Astrocyte (in vitro differentiated cells and primary cell): ENCODE results near the gene UBE3C. TPM values are rescaled to one million over a fixed set of nuclear protein-coding genes. Genes with fewer than 3 reads are reported as not detected.
"Not testable (repeated sequence)": the region's sequence is repeated elsewhere in the genome, so short reads cannot be mapped to it uniquely, and the experiment has no call there.

ENCODE experiments used
- DNase-seq: peaks from one replicate; pipeline ENCODE4 v3.0.0-alpha.2; 2010; ENCODE audit warnings: low read depth
- FAIRE-seq: peaks from 2 replicates; lab custom pipeline; 2011; peaks lifted over from hg19 to GRCh38; lab: Jason Lieb, UNC
- H2AFZ ChIP-seq: 2 replicates; pipeline ENCODE4 v1.6.0; 2012; ENCODE audit warnings: low read depth, low read length, inconsistent platforms
- H3K27ac ChIP-seq: 2 replicates; pipeline ENCODE4 v1.5.1; 2011; ENCODE audit warnings: low read depth, low read length, inconsistent platforms
- H3K27me3 ChIP-seq: 2 replicates; pipeline ENCODE4 v1.6.0; 2011; ENCODE audit warnings: low read length, inconsistent platforms; ENCODE audit not compliant: insufficient read depth
- H3K36me3 ChIP-seq: 2 replicates; pipeline ENCODE4 v1.5.1; 2011; ENCODE audit warnings: low read length, inconsistent platforms; ENCODE audit not compliant: insufficient read depth
- H3K4me1 ChIP-seq: 2 replicates; pipeline ENCODE4 v1.5.1; 2011; ENCODE audit warnings: low read length, inconsistent platforms; ENCODE audit not compliant: insufficient read depth
- H3K4me2 ChIP-seq: 2 replicates; pipeline ENCODE4 v1.6.0; 2012; ENCODE audit warnings: low read length, inconsistent platforms
- H3K4me3 ChIP-seq: 2 replicates; pipeline ENCODE4 v1.5.1; 2011; ENCODE audit warnings: low read depth, mild to moderate bottlenecking, low read length, inconsistent platforms; ENCODE audit not compliant: insufficient read depth
- H3K79me2 ChIP-seq: 2 replicates; pipeline ENCODE4 v1.6.0; 2012; ENCODE audit warnings: mild to moderate bottlenecking, low read length, inconsistent platforms; ENCODE audit not compliant: insufficient read depth
- H3K9ac ChIP-seq: 2 replicates; pipeline ENCODE4 v1.6.0; 2012; ENCODE audit warnings: mild to moderate bottlenecking, low read length, inconsistent platforms
- H3K9me3 ChIP-seq: 2 replicates; pipeline ENCODE4 v1.5.1; 2012; ENCODE audit warnings: low read depth, mild to moderate bottlenecking, low read length, inconsistent platforms; ENCODE audit not compliant: insufficient read depth
- H4K20me1 ChIP-seq: 2 replicates; pipeline ENCODE4 v1.6.0; 2012; ENCODE audit warnings: low read length, inconsistent platforms; ENCODE audit not compliant: insufficient read depth
- H3K27ac Mint-ChIP-seq: one replicate; pipeline ENCODE4 v1.8.0; 2021; ENCODE audit warnings: mild to moderate bottlenecking, mixed read lengths; ENCODE audit not compliant: unreplicated experiment
- H3K27me3 Mint-ChIP-seq: one replicate; pipeline ENCODE4 v1.8.0; 2021; ENCODE audit warnings: low read depth, mixed read lengths; ENCODE audit not compliant: unreplicated experiment
- H3K36me3 Mint-ChIP-seq: one replicate; pipeline ENCODE4 v1.8.0; 2021; ENCODE audit warnings: low read depth, mixed read lengths; ENCODE audit not compliant: unreplicated experiment
- H3K4me1 Mint-ChIP-seq: one replicate; pipeline ENCODE4 v1.8.0; 2021; ENCODE audit warnings: low read depth, mixed read lengths; ENCODE audit not compliant: unreplicated experiment
- H3K4me3 Mint-ChIP-seq: one replicate; pipeline ENCODE4 v1.8.0; 2021; ENCODE audit warnings: mild to moderate bottlenecking, moderate library complexity, mixed read lengths; ENCODE audit not compliant: unreplicated experiment
- H3K9me3 Mint-ChIP-seq: one replicate; pipeline ENCODE4 v1.8.0; 2021; ENCODE audit warnings: mild to moderate bottlenecking, mixed read lengths; ENCODE audit not compliant: unreplicated experiment
- CTCF ChIP-seq: IDR thresholded peaks from 2 replicates; pipeline ENCODE4 v1.5.1; 2011; ENCODE audit warnings: low read depth, mild to moderate bottlenecking, inconsistent platforms, low read length, moderate library complexity; ENCODE audit not compliant: insufficient read depth
- EZH2 ChIP-seq: IDR thresholded peaks from 2 replicates; pipeline ENCODE4 v1.6.1; 2012; ENCODE audit warnings: mild to moderate bottlenecking, low read length, inconsistent platforms; ENCODE audit not compliant: insufficient read depth
- total RNA-seq: library from RNA; stranded (reverse); gene quantifications from 2 replicates; pipeline ENCODE4 v1.2.1, GENCODE V29; 2021

UBE3C gene
- total RNA-seq, 1 donor from 2014 or later: 76.9 TPM

GRCh38 chr7:157097569-157097968 lies 41.2 kb upstream of the UBE3C start:
- H3K9me3 ChIP-seq: no peaks in the 10 kb centered on the region
- peaks cover 2% of the 10 kb centered on the region for H3K36me3 Mint-ChIP-seq
- no peak overlapping the region for H2AFZ ChIP-seq
- no peak overlapping the region for H3K27ac Mint-ChIP-seq
- peaks cover 5% of the 10 kb centered on the region for H3K27me3 Mint-ChIP-seq
- H3K4me3 ChIP-seq: no peak overlapping the region
- peaks cover 17% of the 10 kb centered on the region for H3K9me3 Mint-ChIP-seq
- H3K27me3 ChIP-seq: no peaks in the 10 kb centered on the region
- TF ChIP-seq CTCF (no peak), EZH2 (no peak)
- FAIRE-seq: no peak
- no peaks in the 10 kb centered on the region for H3K4me1 Mint-ChIP-seq
- H3K4me2 ChIP-seq: no peak overlapping the region
- no peaks in the 10 kb centered on the region for H4K20me1 ChIP-seq
- no peak overlapping the region for H3K9ac ChIP-seq
- no peak overlapping the region for H3K4me3 Mint-ChIP-seq
- H3K36me3 ChIP-seq: no peaks in the 10 kb centered on the region
- no peaks in the 10 kb centered on the region for H3K79me2 ChIP-seq
- H3K4me1 ChIP-seq: no peaks in the 10 kb centered on the region
- H3K27ac ChIP-seq: no peak overlapping the region
- DNase-seq: no peak

GRCh38 chr7:157100005-157100404 lies 38.7 kb upstream of the UBE3C start:
- not testable (repeated sequence) for H3K9me3 ChIP-seq, H3K4me3 Mint-ChIP-seq, FAIRE-seq, H3K4me2 ChIP-seq, H3K4me3 ChIP-seq, H3K79me2 ChIP-seq, H3K27ac ChIP-seq, H3K9ac ChIP-seq, H3K27me3 ChIP-seq, DNase-seq, H3K27ac Mint-ChIP-seq, H3K36me3 Mint-ChIP-seq, H3K36me3 ChIP-seq, H4K20me1 ChIP-seq, H3K4me1 ChIP-seq, H2AFZ ChIP-seq, H3K4me1 Mint-ChIP-seq
- Mint-ChIP-seq H3K9me3 (peaks cover 16% of the 10 kb centered on the region), H3K27me3 (peaks cover 15% of the 10 kb centered on the region)

GRCh38 chr7:157103641-157104040 lies 35.1 kb upstream of the UBE3C start:
- H3K9ac ChIP-seq, H3K79me2 ChIP-seq, H3K4me1 Mint-ChIP-seq, H3K4me1 ChIP-seq, H3K4me2 ChIP-seq, H3K36me3 ChIP-seq, H2AFZ ChIP-seq, H4K20me1 ChIP-seq, H3K27ac ChIP-seq, H3K36me3 Mint-ChIP-seq, H3K9me3 ChIP-seq, H3K4me3 ChIP-seq, DNase-seq, H3K4me3 Mint-ChIP-seq, FAIRE-seq, H3K27ac Mint-ChIP-seq, H3K27me3 ChIP-seq: not testable (repeated sequence)
- Mint-ChIP-seq H3K9me3 (peaks cover 38% of the 10 kb centered on the region), H3K27me3 (peaks cover 15% of the 10 kb centered on the region)

- Histone ChIP-seq H3K79me2 (no peaks in the 10 kb centered on the region), H3K36me3 (no peaks in the 10 kb centered on the region), H3K4me1 (no peaks in the 10 kb centered on the region), H4K20me1 (no peaks in the 10 kb centered on the region), H3K9ac (no peak overlapping the region), H3K27ac (no peak overlapping the region), H2AFZ (no peak overlapping the region), H3K9me3 (no peaks in the 10 kb centered on the region), H3K4me3 (no peak overlapping the region), H3K27me3 (no peaks in the 10 kb centered on the region), H3K4me2 (no peak overlapping the region)
- H3K27me3 Mint-ChIP-seq: peaks cover 10% of the 10 kb centered on the region
- DNase-seq: no peak
- H3K4me1 Mint-ChIP-seq: no peaks in the 10 kb centered on the region
- no peak for FAIRE-seq
- TF ChIP-seq EZH2 (no peak), CTCF (no peak)
- H3K4me3 Mint-ChIP-seq: no peak overlapping the region
- H3K36me3 Mint-ChIP-seq: no peaks in the 10 kb centered on the region
- H3K27ac Mint-ChIP-seq: no peak overlapping the region
- H3K9me3 Mint-ChIP-seq: peaks cover 30% of the 10 kb centered on the region
These were observed 27.4 kb upstream of the UBE3C start for GRCh38 chr7:157111311-157111710.
